ENCODE results near the gene MAPK8.

MAPK8 gene

GRCh38 chr10:48473704-48474103 is 167.2 kb downstream of the MAPK8 start:
- Histone ChIP-seq H3K4me3 (ENCODE audit: low read length) (no peak overlapping the region), H3K4me2 (ENCODE audit: low read depth, low read length) (no peak overlapping the region), H3K9me2 (replicated peaks; ENCODE audit: insufficient read depth, low read length) (no peaks in the 10 kb centered on the region), H3F3A (ENCODE audit: insufficient read depth, low read length) (no peaks in the 10 kb centered on the region), H3K27ac (ENCODE audit: low read length) (no peak overlapping the region), H2AFZ (ENCODE audit: low read length) (no peak overlapping the region), H3K36me3 (replicated peaks; ENCODE audit: insufficient read depth, low read length) (no peaks in the 10 kb centered on the region), H3K79me2 (ENCODE audit: low read length) (no peaks in the 10 kb centered on the region), H4K20me1 (ENCODE audit: insufficient read depth, low read length) (no peaks in the 10 kb centered on the region), H3K27me3 (replicated peaks; ENCODE audit: insufficient read depth, low read length) (no peaks in the 10 kb centered on the region), H3K9ac (ENCODE audit: low read length) (no peak overlapping the region), H3K9me3 (replicated peaks; ENCODE audit: insufficient read depth, low read length) (no peaks in the 10 kb centered on the region), H3K4me1 (ENCODE audit: low read length) (no peaks in the 10 kb centered on the region)
- TF ChIP-seq EZH2phosphoT487 (IDR thresholded peaks at IDR 0.05; ENCODE audit: low read length) (no peak), EZH2 (optimal IDR thresholded peaks at IDR 0.05; ENCODE audit: low read depth, low read length) (no peak), CTCF (IDR thresholded peaks at IDR 0.05; ENCODE audit: low read length) (no peak)
- no peak for DNase-seq

GRCh38 chr10:48474765-48475365 is 168.4 kb downstream of the MAPK8 start:
- Histone ChIP-seq H3K4me1 (ENCODE audit: low read length) (no peaks in the 10 kb centered on the region), H3K9me3 (replicated peaks; ENCODE audit: insufficient read depth, low read length) (no peaks in the 10 kb centered on the region), H4K20me1 (ENCODE audit: insufficient read depth, low read length) (no peaks in the 10 kb centered on the region), H3K79me2 (ENCODE audit: low read length) (no peaks in the 10 kb centered on the region), H3K27ac (ENCODE audit: low read length) (no peak overlapping the region), H3K36me3 (replicated peaks; ENCODE audit: insufficient read depth, low read length) (no peaks in the 10 kb centered on the region), H3K4me3 (ENCODE audit: low read length) (no peak overlapping the region), H3F3A (ENCODE audit: insufficient read depth, low read length) (no peaks in the 10 kb centered on the region), H2AFZ (ENCODE audit: low read length) (no peak overlapping the region), H3K4me2 (ENCODE audit: low read depth, low read length) (no peak overlapping the region), H3K9me2 (replicated peaks; ENCODE audit: insufficient read depth, low read length) (no peaks in the 10 kb centered on the region), H3K9ac (ENCODE audit: low read length) (no peak overlapping the region), H3K27me3 (replicated peaks; ENCODE audit: insufficient read depth, low read length) (no peaks in the 10 kb centered on the region)
- no peak for DNase-seq
- TF ChIP-seq EZH2 (optimal IDR thresholded peaks at IDR 0.05; ENCODE audit: low read depth, low read length) = no peak
- no peak for TF ChIP-seq CTCF (IDR thresholded peaks at IDR 0.05; ENCODE audit: low read length)
- no peak for TF ChIP-seq EZH2phosphoT487 (IDR thresholded peaks at IDR 0.05; ENCODE audit: low read length)

- H3K9me2 ChIP-seq (replicated peaks; ENCODE audit: insufficient read depth, low read length) = no peaks in the 10 kb centered on the region
- no peaks in the 10 kb centered on the region for H3K9me3 ChIP-seq (replicated peaks; ENCODE audit: insufficient read depth, low read length)
- no peaks in the 10 kb centered on the region for H3K36me3 ChIP-seq (replicated peaks; ENCODE audit: insufficient read depth, low read length)
- no peak overlapping the region for H2AFZ ChIP-seq (ENCODE audit: low read length)
- H4K20me1 ChIP-seq (ENCODE audit: insufficient read depth, low read length) = no peaks in the 10 kb centered on the region
- H3K4me3 ChIP-seq (ENCODE audit: low read length) = no peak overlapping the region
- no peaks in the 10 kb centered on the region for H3F3A ChIP-seq (ENCODE audit: insufficient read depth, low read length)
- no peak overlapping the region for H3K9ac ChIP-seq (ENCODE audit: low read length)
- TF ChIP-seq EZH2phosphoT487 (IDR thresholded peaks at IDR 0.05; ENCODE audit: low read length) = no peak
- no peak for TF ChIP-seq EZH2 (optimal IDR thresholded peaks at IDR 0.05; ENCODE audit: low read depth, low read length)
- no peak for TF ChIP-seq CTCF (IDR thresholded peaks at IDR 0.05; ENCODE audit: low read length)
- H3K79me2 ChIP-seq (ENCODE audit: low read length) = no peaks in the 10 kb centered on the region
- H3K4me2 ChIP-seq (ENCODE audit: low read depth, low read length) = no peak overlapping the region
- no peaks in the 10 kb centered on the region for H3K4me1 ChIP-seq (ENCODE audit: low read length)
- no peaks in the 10 kb centered on the region for H3K27me3 ChIP-seq (replicated peaks; ENCODE audit: insufficient read depth, low read length)
- no peak overlapping the region for H3K27ac ChIP-seq (ENCODE audit: low read length)
- no peak for DNase-seq
These were observed 169.4 kb downstream of the MAPK8 start for GRCh38 chr10:48475943-48476278.

Data from MM.1S (cell line).